ENCODE measurements around the gene SLC23A2. TPM values are rescaled to one million over a fixed set of nuclear protein-coding genes. Genes with fewer than 3 reads are reported as not detected.

Gene SLC23A2
- total RNA-seq, 6 experiments from 2014 or later: 23.4 to 41.1 (median 30.5) TPM

- H3K9me3 ChIP-seq: no peaks in the 10 kb centered on the region
- WGBS (ENCODE audit: insufficient coverage, low coverage, low lambda C conversion rate, missing lambda C conversion rate): 18% methylated on average over 4 of the region's 4 CpGs
- peak overlapping the region; percentile 71 to 98 (median 80) for H3K27ac ChIP-seq
- H3K4me3 ChIP-seq: no peak overlapping the region
- peak; percentile 86 for TF ChIP-seq POLR2A (IDR thresholded peaks at IDR 0.05)
- TF ChIP-seq CTCF (IDR thresholded peaks at IDR 0.05): no peak
- no peaks in the 10 kb centered on the region for H3K27me3 ChIP-seq
- peaks cover 0 to 74% (median 25%) of the 10 kb centered on the region in 4 donors for H3K4me1 ChIP-seq
- ATAC-seq (peak; percentile 78 to 92 (median 86)), DNase-seq (peak; percentile 41 to 88 (median 71))
- intact Hi-C loops (cut with DNase I): no loop called here
- no peaks in the 10 kb centered on the region for H3K36me3 ChIP-seq
Measured at GRCh38 chr20:4961746-4962145, 39.6 kb downstream of the SLC23A2 start.

- intact Hi-C loops (cut with DNase I): no loop called here
- Histone ChIP-seq H3K4me1 (peaks cover 0 to 57% (median 16%) of the 10 kb centered on the region in 4 donors), H3K36me3 (no peaks in the 10 kb centered on the region), H3K27me3 (no peaks in the 10 kb centered on the region), H3K9me3 (no peaks in the 10 kb centered on the region), H3K4me3 (no peak overlapping the region), H3K27ac (peak overlapping the region; percentile 71 to 98 (median 80))
- DNase-seq (no peak), ATAC-seq (peak in 1 of 4 donors; percentile 17)
- TF ChIP-seq CTCF (IDR thresholded peaks at IDR 0.05): no peak
- no peak for TF ChIP-seq POLR2A (IDR thresholded peaks at IDR 0.05)
- 56% methylated on average over 7 of the region's 7 CpGs for WGBS (ENCODE audit: insufficient coverage, low coverage, low lambda C conversion rate, missing lambda C conversion rate)
Measured at GRCh38 chr20:4959592-4959991, 41.7 kb downstream of the SLC23A2 start.

DNA sequence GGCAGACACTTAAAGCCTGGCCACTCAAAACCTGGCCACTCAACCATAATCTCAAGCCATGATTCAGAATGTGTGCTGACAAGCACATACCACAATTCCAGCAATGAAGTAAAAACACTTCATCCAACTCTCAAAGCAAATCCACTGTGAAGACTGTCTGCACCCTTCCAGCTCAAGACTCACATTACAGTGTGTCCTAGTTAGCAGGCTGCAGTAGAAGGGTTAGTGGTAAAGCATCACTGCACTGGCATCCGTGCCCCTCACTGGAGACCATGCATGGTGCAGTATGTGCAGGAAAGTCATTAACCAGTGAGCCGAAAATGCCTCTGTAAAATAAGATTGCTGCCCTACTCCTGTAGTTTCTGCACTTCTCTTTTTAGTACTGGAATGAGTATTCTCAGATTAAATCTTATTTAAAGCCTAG, 43.4 kb downstream of the SLC23A2 start:
- H3K27ac ChIP-seq: peak overlapping the region in 1 of 3 donors; percentile 69
- ATAC-seq (no peak), DNase-seq (no peak)
- H3K36me3 ChIP-seq: no peaks in the 10 kb centered on the region
- no peaks in the 10 kb centered on the region for H3K9me3 ChIP-seq
- WGBS (ENCODE audit: insufficient coverage, low coverage, low lambda C conversion rate, missing lambda C conversion rate): 83% methylated on average over 1 of the region's 2 CpGs
- no peak overlapping the region for H3K4me3 ChIP-seq
- H3K4me1 ChIP-seq: peaks cover 0 to 45% (median 14%) of the 10 kb centered on the region in 4 donors
- no peaks in the 10 kb centered on the region for H3K27me3 ChIP-seq
- intact Hi-C loops (cut with DNase I): no loop called here
- TF ChIP-seq CTCF (IDR thresholded peaks at IDR 0.05): no peak
- TF ChIP-seq POLR2A (IDR thresholded peaks at IDR 0.05): no peak

- H3K36me3 ChIP-seq: peaks cover 0 to 2% (median 0%) of the 10 kb centered on the region in 4 donors
- intact Hi-C loops (cut with DNase I): no loop called here
- TF ChIP-seq POLR2A (IDR thresholded peaks at IDR 0.05) (no peak), CTCF (IDR thresholded peaks at IDR 0.05) (no peak)
- WGBS (ENCODE audit: insufficient coverage, low coverage, low lambda C conversion rate, missing lambda C conversion rate): 29% methylated on average over 2 of the region's 2 CpGs
- DNase-seq: no peak
- no peaks in the 10 kb centered on the region for H3K9me3 ChIP-seq
- peaks cover 0 to 38% (median 10%) of the 10 kb centered on the region in 4 donors for H3K4me1 ChIP-seq
- H3K4me3 ChIP-seq: no peak overlapping the region
- no peaks in the 10 kb centered on the region for H3K27me3 ChIP-seq
- peak overlapping the region in 2 of 3 donors; percentile 35 to 69 for H3K27ac ChIP-seq
- ATAC-seq: peak; percentile 33 to 55 (median 53)
Measured at GRCh38 chr20:4957187-4957586, 44.1 kb downstream of the SLC23A2 start.
